CD14-positive monocyte (primary cell): ENCODE results near the gene IL17RA. TPM values are rescaled to one million over a fixed set of nuclear protein-coding genes. Genes with fewer than 3 reads are reported as not detected.
A peak's percentile ranks its signal among the peaks of the same experiment; 100 is the strongest.

Experiments
- DNase-seq, 3 donors: peaks; one replicate each; pipeline ENCODE4 v3.0.0-alpha.2; 2011 to 2022
- H2AFZ ChIP-seq: 2 replicates; pipeline ENCODE4 v1.6.0; 2012; ENCODE audit warnings: mild to moderate bottlenecking, low read depth, low read length, inconsistent platforms; ENCODE audit not compliant: insufficient read depth, poor library complexity, severe bottlenecking
- H3K27ac ChIP-seq, 2 donors: 1 replicate in 1 of 2; 2 replicates in 1 of 2; pipeline ENCODE4 v1.5.1; 2012 to 2013; ENCODE audit warnings: low read length in 2 of 2, control low read depth in 1 of 2, inconsistent platforms in 1 of 2, low read depth in 1 of 2, mild to moderate bottlenecking in 1 of 2
- H3K27me3 ChIP-seq, 2 donors: one replicate each; pipeline versions ENCODE4 v1.6.0 to v1.6.1; 2011 to 2013; ENCODE audit warnings: low read length in 2 of 2; ENCODE audit not compliant: control insufficient read depth in 2 of 2, insufficient read depth in 2 of 2
- H3K36me3 ChIP-seq, 2 donors: replicated peaks in 1 of 2; 1 replicate in 1 of 2; 2 replicates in 1 of 2; pipeline versions ENCODE4 v1.5.1 to v1.6.1; 2012 to 2013; ENCODE audit warnings: low read length in 2 of 2, control low read depth in 1 of 2, inconsistent platforms in 1 of 2, mild to moderate bottlenecking in 1 of 2; ENCODE audit not compliant: insufficient read depth in 2 of 2, control insufficient read depth in 1 of 2
- H3K4me1 ChIP-seq, 2 donors: 1 replicate in 1 of 2; 2 replicates in 1 of 2; pipeline versions ENCODE4 v1.5.1 to v1.6.1; 2012 to 2013; ENCODE audit warnings: low read length in 2 of 2, control low read depth in 1 of 2, inconsistent platforms in 1 of 2, mild to moderate bottlenecking in 1 of 2, moderate library complexity in 1 of 2; ENCODE audit not compliant: insufficient read depth in 2 of 2, control insufficient read depth in 1 of 2
- H3K4me2 ChIP-seq: replicated peaks from 2 replicates; pipeline ENCODE3; 2012; ENCODE audit warnings: low read length, moderate library complexity, mild to moderate bottlenecking; ENCODE audit not compliant: poor library complexity, severe bottlenecking; ENCODE audit errors: extremely low read depth
- H3K4me3 ChIP-seq, 3 experiments: fragments of 200-600 bp in 1 of 3; sonication (generic) in 1 of 3; replicated peaks in 1 of 3; 1 replicate in 2 of 3; 2 replicates in 1 of 3; pipeline ENCODE4 v1.5.1; 2011 to 2013; ENCODE audit warnings: low read length in 3 of 3, mild to moderate bottlenecking in 3 of 3, control low read depth in 2 of 3, low read depth in 2 of 3, inconsistent platforms in 1 of 3, moderate library complexity in 1 of 3
- H3K79me2 ChIP-seq: 2 replicates; pipeline ENCODE4 v1.6.0; 2012; ENCODE audit warnings: mild to moderate bottlenecking, control low read depth, inconsistent platforms, low read length, moderate library complexity; ENCODE audit not compliant: insufficient read depth
- H3K9ac ChIP-seq: 2 replicates; pipeline ENCODE4 v1.6.0; 2017; ENCODE audit warnings: low read length, mild to moderate bottlenecking; ENCODE audit not compliant: insufficient read depth, poor library complexity, severe bottlenecking
- H3K9me3 ChIP-seq, 2 donors: replicated peaks in 1 of 2; 1 replicate in 1 of 2; 2 replicates in 1 of 2; pipeline versions ENCODE4 v1.5.1 to v1.6.1; 2012 to 2013; ENCODE audit warnings: low read length in 2 of 2, control low read depth in 1 of 2; ENCODE audit not compliant: control insufficient read depth in 1 of 2, insufficient read depth in 1 of 2
- H4K20me1 ChIP-seq: 2 replicates; pipeline ENCODE4 v1.6.0; 2012; ENCODE audit warnings: mild to moderate bottlenecking, low read length, control low read depth, moderate library complexity; ENCODE audit not compliant: insufficient read depth
- H3K27ac Mint-ChIP-seq, 7 donors: one replicate each; pipeline ENCODE4 v1.8.0; 2020; ENCODE audit warnings: mild to moderate bottlenecking in 7 of 7, mixed read lengths in 7 of 7, moderate library complexity in 6 of 7, inconsistent platforms in 2 of 7
- H3K27me3 Mint-ChIP-seq, 3 donors: one replicate each; pipeline ENCODE4 v1.8.0; 2021 to 2022; ENCODE audit warnings: low read depth in 3 of 3, mild to moderate bottlenecking in 3 of 3, mixed read lengths in 3 of 3, moderate library complexity in 3 of 3, inconsistent platforms in 1 of 3
- H3K36me3 Mint-ChIP-seq, 2 donors: one replicate each; pipeline ENCODE4 v1.8.0; 2020; ENCODE audit warnings: mixed read lengths in 2 of 2, inconsistent platforms in 1 of 2, mild to moderate bottlenecking in 1 of 2
- H3K4me1 Mint-ChIP-seq: one replicate; pipeline ENCODE4 v1.8.0; 2020; ENCODE audit warnings: mild to moderate bottlenecking, mixed read lengths
- H3K4me3 Mint-ChIP-seq, 2 donors: one replicate each; pipeline ENCODE4 v1.8.0; 2020; ENCODE audit warnings: mild to moderate bottlenecking in 2 of 2, mixed read lengths in 2 of 2, moderate library complexity in 1 of 2
- H3K9me3 Mint-ChIP-seq, 7 donors: one replicate each; pipeline ENCODE4 v1.8.0; 2020 to 2022; ENCODE audit warnings: mixed read lengths in 7 of 7, mild to moderate bottlenecking in 6 of 7, moderate library complexity in 6 of 7, inconsistent platforms in 2 of 7
- CTCF ChIP-seq: fragments of 200-600 bp; IDR thresholded peaks from one replicate; pipeline ENCODE4 v1.8.0; 2022; ENCODE audit warnings: antibody characterized with exemption, mild to moderate bottlenecking
- WGBS: methylation state at CpG from one replicate; pipeline ENCODE4 v1.1.5; 2013; ENCODE audit warnings: missing lambda C conversion rate; ENCODE audit not compliant: insufficient coverage; 5-methylcytosine and 5-hydroxymethylcytosine counted together
- intact Hi-C, 2 donors: fragments of 100-400 bp; cut with micrococcal nuclease; formaldehyde crosslinking; loops; one replicate each; pipeline versions ENCODE4 v1.15.0 to v1.15.1; 2023
- polyA plus RNA-seq, 3 donors: library from polyadenylated mRNA; depleted of rRNA in 1 of 3; unstranded in 2 of 3; stranded (reverse) in 1 of 3; fragments of 300-500 nt in 2 of 3; fragments of >200 nt in 1 of 3; fragmentation: Illumina TruSeq in 2 of 3; gene quantifications; 1 replicate in 2 of 3; 2 replicates in 1 of 3; pipeline ENCODE4 v1.2.3, GENCODE V29; 2012 to 2021

The IL17RA gene
- polyA plus RNA-seq, 3 donors: 68.3 to 118 (median 96.7) TPM

DNA sequence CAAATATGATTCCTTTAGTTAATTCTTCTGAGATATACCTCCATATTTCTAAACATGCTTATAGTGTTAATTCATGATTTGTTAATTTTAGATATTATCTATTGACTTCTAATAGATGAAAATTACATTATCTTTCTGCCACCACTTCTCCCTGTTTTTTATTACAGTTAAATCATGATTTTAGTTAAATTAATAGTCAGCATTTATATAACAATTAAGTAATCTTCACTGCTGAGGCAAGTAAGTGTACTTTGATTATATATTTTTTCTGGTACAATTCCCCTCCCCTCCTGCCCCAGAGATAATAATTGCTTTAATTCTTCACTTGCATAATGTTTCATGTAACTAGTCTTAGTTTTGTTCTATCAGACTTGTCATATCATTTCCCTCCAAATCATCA is 5.8 kb downstream of the IL17RA start:
- H3K4me3 Mint-ChIP-seq: peak overlapping the region in 1 of 2 donors; percentile 79
- H3K79me2 ChIP-seq: peaks cover 100% of the 10 kb centered on the region
- peak overlapping the region; percentile 20 to 83 (median 73) for H3K27ac Mint-ChIP-seq

DNA sequence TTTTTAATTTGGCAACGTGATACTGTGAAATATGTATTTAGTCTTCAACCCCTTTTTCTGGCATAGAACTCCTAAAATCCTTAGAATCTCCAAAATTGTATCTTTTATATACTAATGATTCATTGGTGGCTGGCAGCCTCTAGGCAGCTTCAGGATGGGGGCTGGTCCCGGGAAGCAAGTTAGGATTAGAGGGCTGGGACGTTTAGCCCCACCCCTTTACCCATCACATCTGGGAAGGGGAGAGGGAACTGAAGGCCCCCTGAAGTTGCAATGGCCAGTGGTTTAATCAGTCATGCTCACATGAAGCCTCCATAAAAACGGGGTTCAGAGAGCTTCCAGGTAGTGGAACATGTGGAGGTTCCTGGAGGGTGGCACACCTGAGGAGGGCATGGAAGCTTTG is 7.1 kb downstream of the IL17RA start:
- Mint-ChIP-seq H3K27ac (peak overlapping the region; percentile 53 to 82 (median 70)), H3K4me3 (peak overlapping the region in 1 of 2 donors; percentile 57), H3K27me3 (peaks cover 0 to 2% (median 0%) of the 10 kb centered on the region in 3 donors), H3K36me3 (peaks cover 34 to 75% of the 10 kb centered on the region in 2 donors), H3K4me1 (peaks cover 96% of the 10 kb centered on the region), H3K9me3 (no peaks in the 10 kb centered on the region)
- Histone ChIP-seq H3K4me1 (peaks cover 98 to 99% of the 10 kb centered on the region in 2 donors), H3K9ac (no peak overlapping the region), H4K20me1 (peaks cover 100% of the 10 kb centered on the region), H3K4me2 (peak overlapping the region; percentile 50), H3K27me3 (no peaks in the 10 kb centered on the region), H3K79me2 (peaks cover 100% of the 10 kb centered on the region), H3K27ac (peak overlapping the region; percentile 35 to 65), H2AFZ (no peak overlapping the region), H3K4me3 (peak overlapping the region in 1 of 3 experiments; percentile 16), H3K9me3 (no peaks in the 10 kb centered on the region), H3K36me3 (peaks cover 20 to 40% of the 10 kb centered on the region in 2 donors)
- intact Hi-C loops: loop anchor here in 1 of 2 donors (2.0 kb wide), 1 partner anchor 25 kb away; no protein-coding TSS in a partner anchor
- WGBS: no CpG with 5 or more reads among the region's 4 CpGs
- no peak for DNase-seq
- TF ChIP-seq CTCF: no peak

More for the DNA sequence above, 5.8 kb downstream of the IL17RA start:
- Histone ChIP-seq H3K27me3 (no peaks in the 10 kb centered on the region), H4K20me1 (peaks cover 100% of the 10 kb centered on the region), H3K4me3 (peak overlapping the region in 1 of 3 experiments; percentile 52), H3K27ac (peak overlapping the region in 1 of 2 donors; percentile 67), H3K4me1 (peaks cover 86 to 90% of the 10 kb centered on the region in 2 donors), H3K9me3 (no peaks in the 10 kb centered on the region), H3K36me3 (peaks cover 16 to 35% of the 10 kb centered on the region in 2 donors), H2AFZ (no peak overlapping the region), H3K9ac (peak overlapping the region; percentile 13), H3K4me2 (peak overlapping the region; percentile 50)
- Mint-ChIP-seq H3K27me3 (peaks cover 0 to 2% (median 0%) of the 10 kb centered on the region in 3 donors), H3K9me3 (peaks cover 0 to 2% (median 0%) of the 10 kb centered on the region in 7 donors), H3K36me3 (peaks cover 36 to 76% of the 10 kb centered on the region in 2 donors), H3K4me1 (peaks cover 92% of the 10 kb centered on the region)
- no peak for TF ChIP-seq CTCF
- no peak for DNase-seq
- intact Hi-C loops: no loop called here
